ENCODE measurements around the gene PKD2L1.
A peak's percentile ranks its signal among the peaks of the same experiment; 100 is the strongest.

The PKD2L1 gene

GRCh38 chr10:100267239-100268104 is 62.6 kb downstream of the PKD2L1 start, which contains the start of gene CWF19L1:
Gene CWF19L1 (minus strand): TSS chr10:100267638. CDS start chr10:100267593, 45 bp downstream.
- TF ChIP-seq CTCF (IDR thresholded peaks at IDR 0.05; ENCODE audit: insufficient read depth, missing control alignments): no peak
- FAIRE-seq: no peak

GRCh38 chr10:100265821-100266485 is 64.1 kb downstream of the PKD2L1 start:
- TF ChIP-seq CTCF (IDR thresholded peaks at IDR 0.05; ENCODE audit: insufficient read depth, missing control alignments): no peak
- DNase-seq (ENCODE audit: insufficient read length, low spot score): no peak
- no peak for FAIRE-seq

More at GRCh38 chr10:100267239-100268104, 62.6 kb downstream of the PKD2L1 start, which contains the start of gene CWF19L1:
- peak; percentile 41 for DNase-seq (ENCODE audit: insufficient read length, low spot score)

GRCh38 chr10:100254191-100254590 is 75.8 kb downstream of the PKD2L1 start:
- FAIRE-seq: no peak

GRCh38 chr10:100253041-100253440 is 77.0 kb downstream of the PKD2L1 start:
- DNase-seq (ENCODE audit: insufficient read length, low spot score): no peak
- TF ChIP-seq CTCF (IDR thresholded peaks at IDR 0.05; ENCODE audit: insufficient read depth, missing control alignments): no peak

More at GRCh38 chr10:100254191-100254590, 75.8 kb downstream of the PKD2L1 start:
- DNase-seq (ENCODE audit: insufficient read length, low spot score): no peak
- no peak for TF ChIP-seq CTCF (IDR thresholded peaks at IDR 0.05; ENCODE audit: insufficient read depth, missing control alignments)

GRCh38 chr10:100248820-100249219 is 81.2 kb downstream of the PKD2L1 start:
- no peak for DNase-seq (ENCODE audit: insufficient read length, low spot score)
- TF ChIP-seq CTCF (IDR thresholded peaks at IDR 0.05; ENCODE audit: insufficient read depth, missing control alignments): no peak
- no peak for FAIRE-seq

More at GRCh38 chr10:100253041-100253440, 77.0 kb downstream of the PKD2L1 start:
- no peak for FAIRE-seq

GRCh38 chr10:100245484-100246220 is 84.4 kb downstream of the PKD2L1 start:
- TF ChIP-seq CTCF (IDR thresholded peaks at IDR 0.05; ENCODE audit: insufficient read depth, missing control alignments): no peak

More at GRCh38 chr10:100245484-100246220, 84.4 kb downstream of the PKD2L1 start:
- no peak for FAIRE-seq
- no peak for DNase-seq (ENCODE audit: insufficient read length, low spot score)
